ENCODE data around the gene KLRG1. TPM values are rescaled to one million over a fixed set of nuclear protein-coding genes. Genes with fewer than 3 reads are reported as not detected.

Gene KLRG1
- polyA plus RNA-seq, 1 donor from 2014 or later: 4.7 TPM

GRCh38 chr12:9030776-9031175 is 41.4 kb downstream of the KLRG1 start:
- no peaks in the 10 kb centered on the region for H3K27me3 ChIP-seq (ENCODE audit: insufficient read depth, low read depth, low read length)
- no peak overlapping the region for H3K27ac ChIP-seq (ENCODE audit: low read length)
- TF ChIP-seq, protein P1, sequence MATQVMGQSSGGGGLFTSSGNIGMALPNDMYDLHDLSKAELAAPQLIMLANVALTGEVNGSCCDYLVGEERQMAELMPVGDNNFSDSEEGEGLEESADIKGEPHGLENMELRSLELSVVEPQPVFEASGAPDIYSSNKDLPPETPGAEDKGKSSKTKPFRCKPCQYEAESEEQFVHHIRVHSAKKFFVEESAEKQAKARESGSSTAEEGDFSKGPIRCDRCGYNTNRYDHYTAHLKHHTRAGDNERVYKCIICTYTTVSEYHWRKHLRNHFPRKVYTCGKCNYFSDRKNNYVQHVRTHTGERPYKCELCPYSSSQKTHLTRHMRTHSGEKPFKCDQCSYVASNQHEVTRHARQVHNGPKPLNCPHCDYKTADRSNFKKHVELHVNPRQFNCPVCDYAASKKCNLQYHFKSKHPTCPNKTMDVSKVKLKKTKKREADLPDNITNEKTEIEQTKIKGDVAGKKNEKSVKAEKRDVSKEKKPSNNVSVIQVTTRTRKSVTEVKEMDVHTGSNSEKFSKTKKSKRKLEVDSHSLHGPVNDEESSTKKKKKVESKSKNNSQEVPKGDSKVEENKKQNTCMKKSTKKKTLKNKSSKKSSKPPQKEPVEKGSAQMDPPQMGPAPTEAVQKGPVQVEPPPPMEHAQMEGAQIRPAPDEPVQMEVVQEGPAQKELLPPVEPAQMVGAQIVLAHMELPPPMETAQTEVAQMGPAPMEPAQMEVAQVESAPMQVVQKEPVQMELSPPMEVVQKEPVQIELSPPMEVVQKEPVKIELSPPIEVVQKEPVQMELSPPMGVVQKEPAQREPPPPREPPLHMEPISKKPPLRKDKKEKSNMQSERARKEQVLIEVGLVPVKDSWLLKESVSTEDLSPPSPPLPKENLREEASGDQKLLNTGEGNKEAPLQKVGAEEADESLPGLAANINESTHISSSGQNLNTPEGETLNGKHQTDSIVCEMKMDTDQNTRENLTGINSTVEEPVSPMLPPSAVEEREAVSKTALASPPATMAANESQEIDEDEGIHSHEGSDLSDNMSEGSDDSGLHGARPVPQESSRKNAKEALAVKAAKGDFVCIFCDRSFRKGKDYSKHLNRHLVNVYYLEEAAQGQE (IDR thresholded peaks at IDR 0.05; ENCODE audit: borderline replicate concordance): no peak
- TF ChIP-seq EP300 (conservative IDR thresholded peaks at IDR 0.05; ENCODE audit: poor library complexity, severe bottlenecking) (no peak), MXI1 (conservative IDR thresholded peaks at IDR 0.05; ENCODE audit: poor library complexity, severe bottlenecking) (no peak), RAD21 (conservative IDR thresholded peaks at IDR 0.05) (no peak), EZH2 (IDR thresholded peaks at IDR 0.05; ENCODE audit: borderline replicate concordance, insufficient read depth, low read length, poor library complexity, severe bottlenecking) (no peak), POLR2AphosphoS5 (IDR thresholded peaks at IDR 0.05) (no peak), TAF1 (IDR thresholded peaks at IDR 0.05; ENCODE audit: low read depth) (no peak), SMC3 (conservative IDR thresholded peaks at IDR 0.05; ENCODE audit: poor library complexity) (no peak)
- TF ChIP-seq, protein P2, sequence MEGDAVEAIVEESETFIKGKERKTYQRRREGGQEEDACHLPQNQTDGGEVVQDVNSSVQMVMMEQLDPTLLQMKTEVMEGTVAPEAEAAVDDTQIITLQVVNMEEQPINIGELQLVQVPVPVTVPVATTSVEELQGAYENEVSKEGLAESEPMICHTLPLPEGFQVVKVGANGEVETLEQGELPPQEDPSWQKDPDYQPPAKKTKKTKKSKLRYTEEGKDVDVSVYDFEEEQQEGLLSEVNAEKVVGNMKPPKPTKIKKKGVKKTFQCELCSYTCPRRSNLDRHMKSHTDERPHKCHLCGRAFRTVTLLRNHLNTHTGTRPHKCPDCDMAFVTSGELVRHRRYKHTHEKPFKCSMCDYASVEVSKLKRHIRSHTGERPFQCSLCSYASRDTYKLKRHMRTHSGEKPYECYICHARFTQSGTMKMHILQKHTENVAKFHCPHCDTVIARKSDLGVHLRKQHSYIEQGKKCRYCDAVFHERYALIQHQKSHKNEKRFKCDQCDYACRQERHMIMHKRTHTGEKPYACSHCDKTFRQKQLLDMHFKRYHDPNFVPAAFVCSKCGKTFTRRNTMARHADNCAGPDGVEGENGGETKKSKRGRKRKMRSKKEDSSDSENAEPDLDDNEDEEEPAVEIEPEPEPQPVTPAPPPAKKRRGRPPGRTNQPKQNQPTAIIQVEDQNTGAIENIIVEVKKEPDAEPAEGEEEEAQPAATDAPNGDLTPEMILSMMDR (IDR thresholded peaks at IDR 0.05; ENCODE audit: poor library complexity, severe bottlenecking): no peak
- H3F3A ChIP-seq (ENCODE audit: insufficient read depth, low read length, poor library complexity, severe bottlenecking): no peaks in the 10 kb centered on the region
- no peaks in the 10 kb centered on the region for H3K79me2 ChIP-seq (replicated peaks; ENCODE audit: insufficient read depth, low read length)
- no peaks in the 10 kb centered on the region for H3K36me3 ChIP-seq (ENCODE audit: insufficient read depth, low read length)
- H2AFZ ChIP-seq (ENCODE audit: low read depth, low read length): no peak overlapping the region
- H3K4me3 ChIP-seq (ENCODE audit: low read length): no peak overlapping the region
- H3K4me2 ChIP-seq (ENCODE audit: low read length): no peak overlapping the region
- no peaks in the 10 kb centered on the region for H4K20me1 ChIP-seq (ENCODE audit: insufficient read depth)
- H3K9me2 ChIP-seq (ENCODE audit: insufficient read depth, low read length): no peaks in the 10 kb centered on the region
- no peak overlapping the region for H3K9ac ChIP-seq (ENCODE audit: low read length)
- no peaks in the 10 kb centered on the region for H3K9me3 ChIP-seq (ENCODE audit: low read length)

- no peak overlapping the region for H3K4me3 ChIP-seq (ENCODE audit: low read length)
- no peak overlapping the region for H2AFZ ChIP-seq (ENCODE audit: low read depth, low read length)
- H3K9ac ChIP-seq (ENCODE audit: low read length): no peak overlapping the region
- no peaks in the 10 kb centered on the region for H3F3A ChIP-seq (ENCODE audit: insufficient read depth, low read length, poor library complexity, severe bottlenecking)
- H3K4me2 ChIP-seq (ENCODE audit: low read length): no peak overlapping the region
- no peaks in the 10 kb centered on the region for H4K20me1 ChIP-seq (ENCODE audit: insufficient read depth)
- H3K9me3 ChIP-seq (ENCODE audit: low read length): no peaks in the 10 kb centered on the region
- H3K9me2 ChIP-seq (ENCODE audit: insufficient read depth, low read length): no peaks in the 10 kb centered on the region
- H3K27me3 ChIP-seq (ENCODE audit: insufficient read depth, low read depth, low read length): no peaks in the 10 kb centered on the region
- no peaks in the 10 kb centered on the region for H3K36me3 ChIP-seq (ENCODE audit: insufficient read depth, low read length)
- H3K79me2 ChIP-seq (replicated peaks; ENCODE audit: insufficient read depth, low read length): no peaks in the 10 kb centered on the region
- H3K27ac ChIP-seq (ENCODE audit: low read length): no peak overlapping the region
- TF ChIP-seq TAF1 (IDR thresholded peaks at IDR 0.05; ENCODE audit: low read depth): no peak
- no peak for TF ChIP-seq MXI1 (conservative IDR thresholded peaks at IDR 0.05; ENCODE audit: poor library complexity, severe bottlenecking)
- no peak for TF ChIP-seq SMC3 (conservative IDR thresholded peaks at IDR 0.05; ENCODE audit: poor library complexity)
- no peak for TF ChIP-seq POLR2AphosphoS5 (IDR thresholded peaks at IDR 0.05)
Observed at GRCh38 chr12:9032202-9032964, 43.0 kb downstream of the KLRG1 start.

All from neural cell (in vitro differentiated cells).